ENCODE measurements around the gene HEG1. TPM values are rescaled to one million over a fixed set of nuclear protein-coding genes. Genes with fewer than 3 reads are reported as not detected.

Gene HEG1
- total and polyA plus RNA-seq, 2 of the 8 experiments (the other 6 are each of a cell fraction or from before 2014, with no cell fraction given), result 5.3 to 9.7 TPM

GRCh38 chr3:124960105-124960504 lies 95.7 kb downstream of the HEG1 start:
- H2BK15ac ChIP-seq (ENCODE audit: low read length), result no peak overlapping the region
- H3K27me3 ChIP-seq (replicated peaks in 1 of 4; ENCODE audit: control insufficient read depth in 3 of 4, extremely low read depth in 1 of 4, insufficient read depth in 3 of 4, low read length in 3 of 4), result no peaks in the 10 kb centered on the region
- H4K20me1 ChIP-seq (replicated peaks in 1 of 2; ENCODE audit: control insufficient read depth in 1 of 2, insufficient read depth in 2 of 2, low read length in 2 of 2), result no peaks in the 10 kb centered on the region
- no peak overlapping the region for H4K8ac ChIP-seq (ENCODE audit: extremely low read depth, insufficient read depth, low read length)
- H3K9ac ChIP-seq (replicated peaks in 1 of 4; ENCODE audit: extremely low read depth in 1 of 4, low read depth in 3 of 4, low read length in 3 of 4), result no peak overlapping the region
- H2BK12ac ChIP-seq (ENCODE audit: low read depth, low read length), result no peak overlapping the region
- no peak overlapping the region for H2BK20ac ChIP-seq (ENCODE audit: low read length)
- DNase-seq (ENCODE audit: low read depth in 1 of 2, low spot score in 2 of 2) (no peak), FAIRE-seq (no peak)
- H3K4me1 ChIP-seq (replicated peaks in 1 of 4; ENCODE audit: control insufficient read depth in 3 of 4, insufficient read depth in 4 of 4, low read length in 3 of 4), result peaks cover 0 to 5% (median 0%) of the 10 kb centered on the region in 4 experiments; a peak in 1 of 7 replicates
- H3K23ac ChIP-seq (ENCODE audit: insufficient read length), result no peak overlapping the region
- ChIA-PET CTCF (ENCODE audit: partially characterized antibody) (interaction anchor here (1.0 to 1.5 kb wide), 5 partner anchors 20 to 36 kb away, joined by 3 to 6 read pairs (median 4); no protein-coding TSS in a partner anchor), POLR2A (ENCODE audit: partially characterized antibody) (no interaction called here)
- H3K79me2 ChIP-seq (ENCODE audit: control insufficient read depth in 1 of 2, insufficient read depth in 2 of 2, low read length in 2 of 2), result no peaks in the 10 kb centered on the region
- H3K36me3 ChIP-seq (ENCODE audit: control insufficient read depth in 2 of 4, insufficient read depth in 4 of 4, low read length in 3 of 4), result no peaks in the 10 kb centered on the region
- no peak overlapping the region for H3K18ac ChIP-seq (ENCODE audit: extremely low read depth, low read length)
- 94% methylated on average over 3 of the region's 3 CpGs; no CpG with 5 or more reads in 1 of the 2 experiments for WGBS, 2 experiments (ENCODE audit: extremely low coverage in 1 of 2, insufficient coverage in 1 of 2, insufficient read length in 1 of 2, insufficient replicate concordance in 2 of 2, low coverage in 1 of 2, low lambda C conversion rate in 2 of 2, missing lambda C conversion rate in 1 of 2)
- H3K9me3 ChIP-seq (ENCODE audit: insufficient read depth in 2 of 2, low read depth in 1 of 2, low read length in 1 of 2), result no peaks in the 10 kb centered on the region
- H3K4ac ChIP-seq (replicated peaks; ENCODE audit: insufficient read length, low read depth, low read length), result no peak overlapping the region
- H3K14ac ChIP-seq (ENCODE audit: insufficient read length), result no peak overlapping the region
- H3K56ac ChIP-seq (replicated peaks; ENCODE audit: insufficient read length, low read depth, low read length), result no peak overlapping the region
- H3K79me1 ChIP-seq (ENCODE audit: low read depth, low read length), result no peaks in the 10 kb centered on the region
- H2BK5ac ChIP-seq (ENCODE audit: low read depth, low read length), result no peak overlapping the region
- H3K4me3 ChIP-seq (ENCODE audit: extremely low read depth in 1 of 4, insufficient read depth in 2 of 4, low read depth in 3 of 4, low read length in 4 of 4), result no peak overlapping the region
- no peaks in the 10 kb centered on the region for H3K23me2 ChIP-seq (ENCODE audit: low read depth, low read length)
- H2AFZ ChIP-seq (ENCODE audit: low read length), result no peak overlapping the region
- no peak overlapping the region for H3K27ac ChIP-seq (ENCODE audit: low read depth, low read length)
- H4K5ac ChIP-seq (ENCODE audit: insufficient read length, low read depth, low read length), result no peak overlapping the region
- no peak overlapping the region for H2BK120ac ChIP-seq (replicated peaks; ENCODE audit: low read depth, low read length)
- H2AK5ac ChIP-seq (ENCODE audit: low read depth, low read length), result no peak overlapping the region
- no peak overlapping the region for H4K91ac ChIP-seq (replicated peaks; ENCODE audit: insufficient read length, low read length)
- no peak overlapping the region for H3K4me2 ChIP-seq (ENCODE audit: insufficient read depth in 1 of 2, low read depth in 2 of 2, low read length in 2 of 2)
- TF ChIP-seq CTBP2 (IDR thresholded peaks at IDR 0.05; ENCODE audit: borderline replicate concordance, insufficient read depth, insufficient read length, low read length) (no peak), CHD1 (IDR thresholded peaks at IDR 0.05; ENCODE audit: low read depth, low read length) (no peak), JUND (IDR thresholded peaks at IDR 0.05; ENCODE audit: low read length) (no peak), TAF1 (IDR thresholded peaks at IDR 0.05; ENCODE audit: low read depth, low read length) (no peak), SUZ12 (IDR thresholded peaks at IDR 0.05; ENCODE audit: low read length) (no peak), EZH2 (IDR thresholded peaks at IDR 0.05; ENCODE audit: low read depth, low read length, severe bottlenecking) (no peak), KDM1A (IDR thresholded peaks at IDR 0.05; ENCODE audit: borderline replicate concordance, low read length) (no peak), TBP (IDR thresholded peaks at IDR 0.05; ENCODE audit: low read depth, low read length) (no peak), CHD2 (IDR thresholded peaks at IDR 0.05; ENCODE audit: low read length) (no peak), NANOG (IDR thresholded peaks at IDR 0.05; ENCODE audit: insufficient read depth, low read depth, low read length, poor library complexity, severe bottlenecking) (no peak), ATF2 (IDR thresholded peaks at IDR 0.05; ENCODE audit: low read length) (no peak), KDM5A (IDR thresholded peaks at IDR 0.05; ENCODE audit: low read length) (no peak)

Measured in H1 (cell line).